Neuron (in vitro differentiated cells): ENCODE data around the gene CTPS1.

ENCODE experiments used
- H2AFZ ChIP-seq: one replicate; pipeline ENCODE4 v1.6.1; 2013; ENCODE audit warnings: low read depth, mild to moderate bottlenecking, inconsistent platforms, low read length, moderate library complexity
- H3K27me3 ChIP-seq: one replicate; pipeline ENCODE4 v1.6.1; 2013; ENCODE audit warnings: low read length; ENCODE audit not compliant: insufficient read depth
- H3K36me3 ChIP-seq: one replicate; pipeline ENCODE4 v1.6.1; 2013; ENCODE audit warnings: low read length; ENCODE audit not compliant: insufficient read depth
- H3K4me1 ChIP-seq: one replicate; pipeline ENCODE4 v1.6.1; 2013; ENCODE audit warnings: low read length; ENCODE audit not compliant: insufficient read depth
- H3K4me3 ChIP-seq: 2 replicates; pipeline ENCODE4 v1.5.1; 2013; ENCODE audit warnings: mild to moderate bottlenecking, low read length, moderate library complexity
- H3K9me3 ChIP-seq: one replicate; pipeline ENCODE4 v1.6.1; 2013; ENCODE audit warnings: low read length

Gene CTPS1

DNA sequence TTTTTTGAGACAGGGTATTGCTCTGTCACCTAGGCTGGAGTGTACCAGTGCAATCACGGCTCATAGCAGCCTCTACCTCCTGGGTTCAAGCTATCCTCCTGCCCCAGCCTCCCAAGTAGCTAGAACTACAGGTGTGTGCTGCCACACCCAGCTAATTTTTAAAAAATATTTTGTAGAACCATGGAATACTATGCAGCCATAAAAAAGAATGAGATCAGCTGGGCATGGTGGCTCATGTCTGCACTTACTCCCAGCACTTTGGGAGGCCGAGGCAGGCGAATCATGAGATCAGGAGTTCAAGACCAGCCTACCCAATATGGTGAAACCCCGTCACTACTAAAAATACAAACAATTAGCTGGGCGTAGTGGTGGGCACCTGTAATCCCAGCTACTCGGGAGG is 29.9 kb upstream of the CTPS1 start:
- Histone ChIP-seq H3K4me3 (no peak overlapping the region), H3K9me3 (no peaks in the 10 kb centered on the region), H3K4me1 (no peaks in the 10 kb centered on the region), H2AFZ (no peak overlapping the region), H3K36me3 (no peaks in the 10 kb centered on the region), H3K27me3 (no peaks in the 10 kb centered on the region)

DNA sequence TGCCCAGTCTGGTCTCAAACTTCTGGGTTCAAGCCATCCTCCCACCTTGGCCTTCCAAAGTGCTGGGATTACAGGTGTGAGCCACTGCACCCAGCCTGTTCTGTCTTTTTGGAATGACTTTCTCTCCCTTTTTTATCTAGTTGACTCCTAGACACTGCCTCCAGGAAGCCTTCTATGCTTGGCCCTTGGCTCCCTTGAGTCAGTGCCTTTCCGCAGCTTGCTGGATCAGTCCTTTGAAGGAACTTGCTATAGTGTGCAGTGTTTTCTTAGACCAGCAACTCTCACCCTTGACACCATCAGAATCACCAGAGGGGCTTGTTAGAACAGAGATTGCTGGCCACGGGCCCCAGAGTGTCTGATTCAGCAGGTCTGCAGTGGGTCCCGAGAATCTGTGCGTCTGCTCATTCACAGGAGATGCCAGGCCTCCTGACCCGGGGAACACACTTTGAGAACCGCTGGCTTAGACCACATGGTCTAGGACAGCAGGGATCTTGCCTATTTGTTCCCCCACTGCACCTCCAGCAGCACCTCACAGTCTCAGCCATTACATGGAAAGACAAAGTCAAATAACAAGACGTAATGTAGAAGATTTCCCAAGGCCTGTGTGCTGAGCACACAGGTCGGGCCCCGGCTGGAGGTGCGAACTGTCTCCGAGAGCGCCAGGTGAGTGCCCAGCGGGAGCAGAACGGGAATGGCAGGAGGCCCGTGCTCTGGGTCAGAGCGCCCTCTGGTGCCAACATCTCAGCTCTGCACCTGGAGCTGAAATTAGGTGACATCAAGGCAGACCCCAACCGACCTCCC is 27.4 kb upstream of the CTPS1 start:
- Histone ChIP-seq H2AFZ (no peak overlapping the region), H3K27me3 (no peaks in the 10 kb centered on the region), H3K4me1 (no peaks in the 10 kb centered on the region), H3K4me3 (no peak overlapping the region), H3K9me3 (no peaks in the 10 kb centered on the region), H3K36me3 (no peaks in the 10 kb centered on the region)

DNA sequence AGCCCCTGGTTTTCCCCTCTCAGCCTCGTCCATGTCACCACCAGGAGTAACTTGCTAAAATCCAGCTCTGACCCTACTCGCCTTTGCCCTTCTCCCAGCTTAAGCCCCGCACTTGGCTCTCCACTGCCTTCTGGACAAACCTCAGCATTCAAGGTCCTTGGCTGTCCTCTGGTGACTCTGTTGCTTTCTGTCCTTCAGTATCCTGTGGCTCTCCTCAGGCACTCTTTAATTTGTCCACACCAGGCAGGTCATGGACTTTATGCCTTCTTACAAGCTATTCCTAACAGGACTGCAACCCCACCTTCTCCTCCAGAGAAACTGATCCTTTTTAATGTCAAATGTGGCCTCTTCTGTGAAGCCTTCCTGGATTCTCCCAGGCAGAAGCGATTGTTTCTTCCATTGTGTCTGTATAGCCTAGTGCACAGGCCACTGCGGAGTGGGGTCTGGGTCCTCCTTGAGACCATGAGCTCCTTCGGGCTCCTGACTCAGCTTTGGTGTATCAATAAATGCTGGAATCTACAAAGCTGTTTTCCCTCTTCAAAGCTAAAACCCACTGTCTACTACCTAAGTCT is 26.7 kb upstream of the CTPS1 start:
- no peak overlapping the region for H2AFZ ChIP-seq
- H3K4me1 ChIP-seq = no peaks in the 10 kb centered on the region
- H3K9me3 ChIP-seq = no peaks in the 10 kb centered on the region
- no peaks in the 10 kb centered on the region for H3K36me3 ChIP-seq
- H3K27me3 ChIP-seq = no peaks in the 10 kb centered on the region
- H3K4me3 ChIP-seq = no peak overlapping the region

DNA sequence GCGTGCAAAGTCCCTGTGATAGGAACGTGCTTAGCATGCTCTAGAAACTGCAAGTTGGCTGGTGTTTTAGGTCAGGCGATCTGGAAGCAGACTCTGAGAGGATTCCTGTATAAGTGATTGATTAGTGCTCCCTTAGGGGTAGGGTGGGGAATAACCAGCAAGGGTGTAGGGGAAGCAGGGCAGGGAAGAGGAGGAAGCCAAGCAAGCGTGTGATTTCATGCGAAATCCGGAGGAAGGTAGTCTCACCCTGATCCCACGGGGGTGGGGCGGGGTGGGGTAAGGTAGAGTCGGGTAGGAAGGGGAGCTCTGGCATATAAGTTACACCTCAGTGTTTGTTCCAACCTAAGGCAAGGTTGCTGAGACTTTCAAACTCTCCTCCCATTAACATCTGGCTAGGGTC is 24.9 kb upstream of the CTPS1 start:
- Histone ChIP-seq H3K9me3 (peaks cover 2% of the 10 kb centered on the region), H3K4me3 (no peak overlapping the region), H2AFZ (no peak overlapping the region), H3K4me1 (no peaks in the 10 kb centered on the region), H3K27me3 (no peaks in the 10 kb centered on the region), H3K36me3 (no peaks in the 10 kb centered on the region)

DNA sequence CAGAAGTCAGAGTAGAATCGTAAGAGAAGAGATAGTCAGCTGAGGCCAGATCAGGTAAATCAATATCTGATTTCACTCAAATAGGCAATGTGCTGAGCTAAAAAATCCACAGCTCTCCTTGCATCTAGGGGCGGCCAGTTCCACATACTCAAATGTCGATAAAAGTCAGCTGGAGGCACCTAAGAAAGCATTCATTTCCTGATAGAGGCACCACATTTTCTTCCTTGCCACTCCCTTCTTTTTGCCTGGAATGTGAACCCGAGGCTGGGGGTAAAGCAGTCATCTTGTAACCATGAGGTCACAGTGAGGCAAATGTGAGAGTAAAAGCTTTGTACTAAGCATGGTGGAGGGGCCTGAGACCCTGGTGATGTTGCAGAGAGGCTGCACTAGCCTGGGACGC is 24.2 kb upstream of the CTPS1 start:
- Histone ChIP-seq H3K9me3 (peaks cover 2% of the 10 kb centered on the region), H3K4me3 (no peak overlapping the region), H3K36me3 (no peaks in the 10 kb centered on the region), H2AFZ (no peak overlapping the region), H3K27me3 (no peaks in the 10 kb centered on the region), H3K4me1 (no peaks in the 10 kb centered on the region)

DNA sequence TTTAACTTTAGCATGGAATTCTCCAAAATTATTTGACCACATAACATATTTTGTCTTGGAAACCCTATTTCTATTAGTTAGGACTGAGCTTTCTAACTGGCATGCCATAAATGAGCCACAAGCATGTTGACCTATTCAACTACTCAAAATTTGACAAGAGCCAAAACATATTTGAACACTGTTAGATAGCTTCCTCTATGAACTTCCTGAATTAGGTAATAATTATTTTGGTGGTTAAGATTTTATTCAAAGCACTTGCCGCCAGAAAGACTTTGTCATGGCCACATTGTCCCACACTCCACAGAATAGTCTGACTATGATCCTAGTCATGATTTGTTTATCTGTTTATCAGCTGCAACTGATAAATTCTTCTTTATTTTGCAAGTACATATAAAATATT is 23.1 kb upstream of the CTPS1 start:
- Histone ChIP-seq H2AFZ (no peak overlapping the region), H3K27me3 (no peaks in the 10 kb centered on the region), H3K4me3 (no peak overlapping the region), H3K9me3 (peaks cover 2% of the 10 kb centered on the region), H3K4me1 (no peaks in the 10 kb centered on the region), H3K36me3 (no peaks in the 10 kb centered on the region)

DNA sequence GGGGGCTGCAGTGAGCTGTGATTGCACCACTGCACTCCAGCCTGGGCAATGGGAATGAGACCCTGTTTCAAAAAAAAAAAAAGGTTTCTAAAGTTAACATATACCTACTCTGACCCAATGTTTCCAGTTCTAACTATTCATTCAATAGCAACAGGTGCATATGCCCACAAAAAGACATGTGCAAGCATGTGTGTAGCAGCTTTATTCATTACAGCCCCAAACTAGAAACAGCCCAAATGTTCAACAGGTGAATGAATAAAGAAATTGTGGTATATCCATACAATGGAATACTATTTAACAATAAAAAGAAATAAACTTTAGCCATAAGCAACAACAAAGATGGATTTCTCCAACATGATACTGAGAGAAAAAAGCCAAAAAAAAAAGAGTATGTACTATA is 21.3 kb upstream of the CTPS1 start:
- peaks cover 2% of the 10 kb centered on the region for H3K9me3 ChIP-seq

DNA sequence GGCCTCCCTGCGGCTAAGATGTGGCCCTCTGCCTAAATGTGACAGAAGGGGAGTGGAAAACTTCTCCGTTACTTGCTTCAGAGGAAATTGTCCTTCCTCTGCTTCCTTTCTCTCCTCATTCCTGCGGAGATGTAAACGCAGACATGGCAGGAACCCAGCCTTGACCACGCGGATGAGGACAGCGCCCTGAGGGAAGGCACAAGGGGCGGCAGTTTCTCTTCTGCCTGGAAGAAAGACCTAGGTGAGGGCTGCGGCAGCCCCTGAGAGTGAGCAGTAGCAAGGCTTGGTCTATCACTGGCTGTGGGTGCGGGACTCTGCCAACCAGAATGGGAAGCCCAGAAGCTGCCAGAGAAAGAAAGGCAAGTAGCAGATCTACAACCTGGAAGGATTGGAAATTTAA is 14.0 kb upstream of the CTPS1 start:
- H3K36me3 ChIP-seq = no peaks in the 10 kb centered on the region
- no peak overlapping the region for H2AFZ ChIP-seq
- no peaks in the 10 kb centered on the region for H3K9me3 ChIP-seq
- no peak overlapping the region for H3K4me3 ChIP-seq
- no peaks in the 10 kb centered on the region for H3K27me3 ChIP-seq
- no peaks in the 10 kb centered on the region for H3K4me1 ChIP-seq

More for the DNA sequence above, 21.3 kb upstream of the CTPS1 start:
- Histone ChIP-seq H2AFZ (no peak overlapping the region), H3K27me3 (no peaks in the 10 kb centered on the region), H3K4me3 (no peak overlapping the region), H3K4me1 (no peaks in the 10 kb centered on the region), H3K36me3 (no peaks in the 10 kb centered on the region)

DNA sequence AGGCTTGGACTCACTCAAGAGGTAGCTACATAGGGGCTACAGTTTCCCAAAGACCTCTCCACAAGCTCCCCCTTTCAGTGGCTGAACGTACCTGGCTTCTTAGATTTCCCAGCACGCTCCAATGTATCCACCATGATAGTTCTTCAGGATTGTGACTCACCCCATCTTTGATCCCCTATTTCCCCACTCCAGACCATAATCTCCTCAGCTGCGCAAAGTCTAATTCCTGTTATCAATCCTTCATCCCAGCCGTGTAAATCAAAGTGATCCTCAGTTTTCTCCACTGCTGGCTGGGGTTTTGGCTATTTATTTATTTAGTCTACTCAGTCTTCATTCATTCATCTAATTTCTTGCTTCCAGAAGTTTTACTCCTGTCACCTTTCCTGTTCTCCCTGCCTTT is 13.1 kb upstream of the CTPS1 start:
- Histone ChIP-seq H3K4me3 (no peak overlapping the region), H2AFZ (no peak overlapping the region), H3K4me1 (no peaks in the 10 kb centered on the region), H3K9me3 (no peaks in the 10 kb centered on the region), H3K27me3 (no peaks in the 10 kb centered on the region), H3K36me3 (no peaks in the 10 kb centered on the region)

DNA sequence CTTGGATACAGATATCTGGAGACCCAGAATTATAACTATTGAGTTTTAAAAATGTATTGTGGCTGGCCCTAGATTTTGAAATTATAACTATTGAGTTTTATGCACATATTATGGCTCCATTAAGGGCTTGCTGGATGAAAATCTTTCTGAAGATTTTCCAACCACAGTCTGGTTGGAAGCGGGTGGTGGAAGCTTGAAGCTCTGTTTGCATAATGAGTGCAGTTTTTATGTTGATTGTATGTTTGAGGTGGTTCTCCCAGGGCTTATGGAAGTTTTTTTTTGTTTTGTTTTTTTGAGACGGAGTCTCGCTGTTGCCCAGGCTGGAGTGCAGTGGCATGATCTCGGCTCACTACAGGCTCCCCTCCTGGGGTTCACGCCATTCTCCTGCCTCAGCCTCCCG is 10.1 kb upstream of the CTPS1 start:
- Histone ChIP-seq H2AFZ (no peak overlapping the region), H3K36me3 (no peaks in the 10 kb centered on the region), H3K27me3 (no peaks in the 10 kb centered on the region), H3K9me3 (no peaks in the 10 kb centered on the region), H3K4me3 (no peak overlapping the region), H3K4me1 (no peaks in the 10 kb centered on the region)

DNA sequence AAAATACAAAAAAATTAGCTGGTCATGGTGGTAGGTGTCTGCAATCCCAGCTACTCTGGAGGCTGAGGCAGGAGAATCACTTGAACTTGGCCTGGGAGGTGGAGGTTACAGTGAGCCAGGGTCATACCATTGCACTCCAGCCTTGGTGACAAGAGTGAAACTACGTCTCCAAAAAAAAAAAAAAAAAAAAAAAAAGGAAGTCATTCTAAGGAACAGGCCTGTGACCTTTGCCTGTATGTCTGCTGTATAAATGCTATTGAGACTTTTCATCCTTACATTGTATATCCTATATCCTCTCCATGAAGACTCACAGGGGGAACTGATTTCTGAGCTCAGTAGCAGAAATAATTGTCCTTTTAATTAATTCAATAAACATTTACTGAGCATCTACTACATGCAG is 7.5 kb upstream of the CTPS1 start:
- Histone ChIP-seq H3K4me3 (no peak overlapping the region), H3K9me3 (no peaks in the 10 kb centered on the region), H2AFZ (no peak overlapping the region), H3K4me1 (no peaks in the 10 kb centered on the region), H3K27me3 (no peaks in the 10 kb centered on the region), H3K36me3 (no peaks in the 10 kb centered on the region)

DNA sequence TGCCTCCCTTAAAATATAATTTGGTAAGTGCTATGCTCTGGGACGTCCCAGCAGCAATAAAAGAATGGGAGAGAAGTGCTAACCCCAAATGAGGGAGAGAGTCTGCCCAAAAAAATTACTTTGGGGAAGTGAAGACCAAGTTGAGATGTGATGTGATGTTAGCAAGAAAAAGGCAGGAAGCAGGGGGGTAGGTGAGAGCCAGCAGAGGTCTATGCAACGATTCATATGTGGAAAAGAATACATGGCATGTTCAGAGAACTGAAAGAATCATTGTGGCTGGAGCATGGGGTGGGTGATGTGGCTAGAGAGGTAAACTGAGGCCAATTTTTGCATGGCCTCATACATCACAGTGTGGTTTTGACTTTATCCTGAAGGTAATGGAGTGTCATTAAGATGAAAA is 5.6 kb upstream of the CTPS1 start:
- Histone ChIP-seq H3K4me3 (no peak overlapping the region), H2AFZ (no peak overlapping the region), H3K27me3 (no peaks in the 10 kb centered on the region)

DNA sequence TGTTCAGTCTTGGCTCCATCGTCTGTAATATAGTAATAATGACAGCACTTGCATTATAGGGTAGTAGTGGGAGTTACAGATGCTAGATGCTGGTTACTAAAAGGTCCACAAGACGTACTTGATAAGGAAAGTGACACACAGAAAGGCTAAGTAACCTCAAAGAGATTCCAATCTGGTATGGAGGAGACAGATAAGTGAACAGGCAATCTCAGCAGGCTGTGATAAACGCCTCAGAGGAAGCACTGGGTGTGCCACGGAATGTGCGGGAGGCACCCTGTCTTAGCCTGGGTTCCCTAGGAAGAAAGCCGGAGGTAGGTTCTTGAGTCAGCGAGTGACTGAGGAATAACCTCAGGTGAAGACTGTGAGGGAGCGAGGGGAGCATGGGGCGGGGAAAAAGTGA is 4.6 kb upstream of the CTPS1 start:
- H3K4me1 ChIP-seq = no peaks in the 10 kb centered on the region
- H3K27me3 ChIP-seq = no peaks in the 10 kb centered on the region
- no peak overlapping the region for H2AFZ ChIP-seq
- no peak overlapping the region for H3K4me3 ChIP-seq
- H3K9me3 ChIP-seq = no peaks in the 10 kb centered on the region
- no peaks in the 10 kb centered on the region for H3K36me3 ChIP-seq

More for the DNA sequence above, 5.6 kb upstream of the CTPS1 start:
- no peaks in the 10 kb centered on the region for H3K36me3 ChIP-seq
- H3K9me3 ChIP-seq = no peaks in the 10 kb centered on the region
- H3K4me1 ChIP-seq = no peaks in the 10 kb centered on the region
